Epidermal melanocyte (primary cell): Measurements from ENCODE around the gene NOTCH2NLA.
"Not testable (repeated sequence)": the region's sequence is repeated elsewhere in the genome, so short reads cannot be mapped to it uniquely, and the experiment has no call there.

Experiments
- DNase-seq: peaks from one replicate; pipeline ENCODE4 v3.0.0; 2011; ENCODE audit warnings: low spot score; ENCODE audit not compliant: insufficient read length

The NOTCH2NLA gene

GRCh38 chr1:146228710-146229477 lies at the start of gene NOTCH2NLA:
TSS of gene NOTCH2NLA (minus strand) at chr1:146229021. CDS start at chr1:146189337, 39,684 bp downstream.
- not testable (repeated sequence) for DNase-seq

- DNase-seq: not testable (repeated sequence)
Measured at GRCh38 chr1:146278346-146278745, 49.5 kb upstream of the NOTCH2NLA start.

DNA sequence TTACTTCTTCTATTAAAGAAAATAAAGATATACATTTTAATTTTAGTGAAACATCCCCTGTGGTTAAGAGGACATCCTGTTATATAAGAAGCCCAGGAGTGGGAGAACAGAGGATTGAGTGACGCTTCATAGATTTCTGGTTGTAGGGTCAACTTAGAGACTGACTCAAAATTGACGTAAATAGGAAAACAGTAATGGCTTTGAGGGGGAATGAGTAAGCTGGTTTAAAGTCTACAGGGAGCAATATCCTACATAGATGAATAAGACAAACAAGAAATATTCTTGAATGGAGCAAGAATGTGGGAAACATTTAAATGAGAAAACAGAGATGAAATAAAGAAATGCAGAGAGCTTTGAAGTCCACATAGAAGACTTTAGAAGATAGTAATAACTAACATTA lies 48.3 kb upstream of the NOTCH2NLA start:
- DNase-seq: not testable (repeated sequence)

DNA sequence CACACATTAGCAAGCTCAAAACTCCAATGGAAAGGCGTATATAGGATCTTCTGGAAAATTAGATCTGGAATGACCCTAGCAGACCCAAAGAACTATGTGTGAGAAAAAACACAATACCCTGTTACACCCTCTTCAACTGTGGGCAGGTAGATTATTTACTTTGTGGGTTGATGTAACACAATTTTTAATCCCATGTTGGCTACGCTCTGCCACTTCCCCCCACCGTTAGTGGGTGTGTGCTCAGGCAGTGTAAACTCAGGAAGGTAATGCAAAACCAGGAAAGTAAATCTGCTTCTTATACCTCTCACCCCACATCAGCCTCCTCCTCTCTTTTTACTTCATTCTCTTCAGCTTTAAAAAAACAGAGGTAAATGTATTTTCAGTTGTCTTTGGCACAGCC lies 45.3 kb upstream of the NOTCH2NLA start:
- DNase-seq: not testable (repeated sequence)

DNA sequence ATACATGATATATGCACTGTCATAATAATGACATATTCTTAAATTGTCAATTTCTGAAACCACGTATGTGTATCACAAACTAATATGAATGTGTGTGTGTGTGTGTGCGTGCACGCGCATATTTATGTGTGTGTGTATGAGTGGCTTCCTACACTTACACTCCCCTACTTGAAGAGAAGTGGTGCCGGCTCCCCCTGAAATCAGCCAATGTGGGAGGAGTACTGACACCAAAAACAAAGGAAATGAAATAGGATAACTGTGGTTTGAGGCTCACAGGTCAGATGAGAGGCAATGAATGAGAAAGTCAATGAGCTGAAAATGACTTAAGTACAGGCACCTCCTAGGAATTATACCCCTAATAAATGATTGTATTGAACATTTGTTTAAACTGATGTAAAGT lies 44.4 kb upstream of the NOTCH2NLA start:
- not testable (repeated sequence) for DNase-seq

GRCh38 chr1:146272734-146273133 lies 43.9 kb upstream of the NOTCH2NLA start:
- DNase-seq: not testable (repeated sequence)

- DNase-seq: not testable (repeated sequence)
Measured at GRCh38 chr1:146271977-146272376, 43.2 kb upstream of the NOTCH2NLA start.

DNA sequence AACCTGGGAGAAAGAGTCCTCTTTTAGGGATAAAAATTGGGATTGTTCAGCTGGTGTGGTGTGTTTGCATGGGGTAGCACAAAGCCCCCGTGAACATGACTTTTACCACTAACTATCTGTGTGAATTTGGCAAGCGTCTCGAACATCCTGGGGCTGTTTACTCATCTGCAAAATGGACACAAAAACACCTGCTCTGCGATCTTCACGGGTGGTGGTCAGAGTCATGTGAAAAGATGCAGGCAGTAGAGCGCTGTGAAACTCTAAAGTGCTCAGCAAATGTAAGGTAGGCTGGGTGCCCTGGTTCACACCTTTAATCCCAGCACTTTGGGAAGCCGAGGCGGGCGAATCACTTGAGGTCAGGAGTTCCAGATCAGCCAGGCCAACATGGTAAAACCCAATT lies 41.3 kb upstream of the NOTCH2NLA start:
- not testable (repeated sequence) for DNase-seq

- DNase-seq: not testable (repeated sequence)
Measured at GRCh38 chr1:146266179-146266748, 37.4 kb upstream of the NOTCH2NLA start.

DNA sequence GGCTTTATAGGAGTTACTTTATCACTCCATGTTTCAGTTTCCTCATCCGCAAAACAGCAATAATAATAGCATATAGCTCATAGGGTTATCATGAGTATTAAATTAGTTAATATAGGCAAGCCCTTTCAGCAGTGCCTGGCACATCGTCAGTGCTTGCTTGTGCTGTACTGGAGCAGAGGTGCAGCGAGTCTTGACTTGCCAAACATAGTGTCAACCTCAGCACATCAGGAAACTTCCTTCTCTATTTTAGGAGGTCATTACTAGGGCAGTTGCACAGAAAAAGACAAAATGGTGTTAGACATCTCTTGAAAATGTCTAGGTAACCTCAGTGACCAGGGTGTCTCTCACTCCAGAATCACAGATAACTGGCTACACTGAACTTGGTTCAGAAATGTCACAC lies 35.9 kb upstream of the NOTCH2NLA start:
- DNase-seq: not testable (repeated sequence)

GRCh38 chr1:146260006-146260730 lies 31.3 kb upstream of the NOTCH2NLA start:
- not testable (repeated sequence) for DNase-seq

DNA sequence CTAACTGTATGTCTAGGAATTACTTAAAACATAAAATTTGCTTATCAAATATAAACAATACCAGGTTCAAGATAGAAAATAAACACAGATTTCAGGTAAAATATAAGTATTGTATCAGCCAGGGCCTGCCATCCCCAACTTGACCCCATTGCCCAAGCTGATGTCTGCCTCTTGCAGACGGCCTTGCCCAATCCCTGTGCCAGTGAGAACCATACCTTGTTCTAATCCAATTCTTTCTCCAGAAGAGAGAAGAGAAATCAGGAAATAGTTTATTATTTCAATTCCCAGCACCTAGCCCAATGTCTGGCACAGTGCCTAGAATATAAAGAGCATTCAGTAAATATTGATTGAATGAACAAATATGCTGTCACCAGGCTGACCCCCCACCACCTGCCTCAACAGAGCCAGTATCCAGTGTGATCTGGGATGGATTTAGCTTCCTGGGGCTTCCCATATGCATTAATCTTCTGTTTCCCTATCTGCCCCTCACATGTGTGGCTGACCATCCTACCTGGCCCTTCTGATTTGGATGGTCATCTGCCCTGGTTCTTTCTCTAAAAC lies 29.3 kb upstream of the NOTCH2NLA start:
- not testable (repeated sequence) for DNase-seq

DNA sequence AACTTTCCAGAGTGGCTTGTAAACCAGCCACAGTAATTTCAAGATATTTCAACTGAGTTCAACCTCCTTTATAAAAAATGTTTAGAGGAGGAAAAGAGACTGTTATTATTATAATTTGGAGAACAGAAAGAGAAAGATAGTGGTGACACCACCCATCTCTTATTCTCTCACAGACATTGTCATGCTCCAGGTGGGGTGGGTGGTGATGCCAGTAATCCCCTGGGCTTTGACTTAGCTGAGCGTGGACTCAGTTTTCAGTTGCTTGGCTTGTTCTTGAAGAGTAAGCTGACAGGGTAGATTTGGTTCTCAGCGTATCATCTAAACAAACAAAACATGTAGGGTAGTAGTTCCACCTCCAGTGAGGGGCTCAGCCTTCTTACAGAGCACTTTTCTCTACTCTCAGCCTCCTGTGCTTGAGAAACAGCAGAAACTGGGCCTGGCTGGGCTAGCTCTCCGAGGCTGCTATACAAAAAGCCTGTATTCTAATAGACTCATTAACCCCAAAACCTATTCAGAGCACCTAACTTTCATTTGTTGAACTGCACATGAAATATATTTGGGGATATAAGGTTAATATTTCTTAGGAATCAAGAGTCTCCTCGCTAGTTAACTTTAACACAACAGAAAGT lies 25.9 kb upstream of the NOTCH2NLA start:
- not testable (repeated sequence) for DNase-seq

DNA sequence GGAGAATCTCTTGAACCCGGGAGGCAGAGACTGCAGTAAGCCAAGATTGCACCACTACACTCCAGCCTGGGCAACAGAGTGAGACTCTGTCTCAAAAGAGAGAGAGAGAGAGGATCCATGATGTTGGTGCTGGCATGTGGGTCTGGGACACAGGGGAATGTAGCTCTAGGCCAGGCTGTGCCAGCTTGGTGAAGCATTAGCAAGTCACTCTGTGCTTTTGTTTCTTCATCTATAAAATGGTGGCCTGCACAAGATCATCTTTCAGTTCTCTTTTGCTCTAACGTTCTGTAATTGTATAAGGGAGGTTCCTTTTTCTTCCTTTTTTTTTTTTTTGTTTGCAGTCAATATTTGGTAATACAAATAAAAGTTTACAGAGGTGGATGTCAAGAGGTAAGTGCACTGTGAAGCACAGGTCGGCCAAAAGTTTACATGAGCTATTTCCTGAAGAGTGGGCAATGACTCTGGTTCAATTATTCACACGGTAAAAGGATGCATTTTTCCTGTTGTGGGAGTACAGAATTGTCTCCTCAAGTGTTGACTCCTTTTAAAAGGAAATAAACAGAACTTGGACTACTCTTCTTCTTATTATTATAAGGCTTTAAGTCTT lies 24.5 kb upstream of the NOTCH2NLA start:
- not testable (repeated sequence) for DNase-seq

DNA sequence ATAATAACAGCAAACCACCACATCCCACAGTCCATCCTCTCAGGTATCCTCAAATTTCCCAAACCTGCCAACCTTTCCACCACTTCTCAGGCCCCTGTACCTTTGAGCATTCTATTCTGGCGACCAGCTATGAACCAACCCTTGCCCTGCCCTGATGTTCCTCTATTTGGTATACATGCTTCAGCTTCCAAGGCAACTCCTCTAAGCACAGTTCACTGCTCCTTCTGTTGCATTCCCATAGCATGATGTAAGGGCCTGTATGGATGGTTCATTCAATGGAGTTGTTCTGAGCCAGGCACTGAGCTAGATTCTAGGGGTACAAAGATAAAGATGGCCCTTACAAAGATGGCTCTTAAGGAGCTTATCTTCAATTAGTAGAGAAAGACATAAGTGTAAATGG lies 22.7 kb upstream of the NOTCH2NLA start:
- not testable (repeated sequence) for DNase-seq

DNA sequence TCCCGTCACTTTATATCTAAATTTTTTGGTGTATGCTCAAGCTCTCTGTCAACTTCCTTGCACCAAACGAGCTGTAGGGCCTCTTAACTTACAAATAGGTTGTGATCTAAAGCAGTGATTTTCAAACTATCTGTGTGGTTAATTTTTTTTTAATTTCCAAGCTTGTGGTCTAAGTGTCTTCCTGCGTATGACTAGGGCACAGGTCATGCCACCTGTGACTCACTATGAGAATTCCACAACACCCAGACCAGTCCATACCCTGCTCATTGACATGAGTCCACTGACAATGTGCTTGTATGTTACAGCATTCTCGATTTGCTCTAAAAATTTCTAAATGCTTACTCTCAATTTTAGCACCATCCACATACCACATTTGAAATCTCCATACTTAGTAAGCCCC lies 19.8 kb upstream of the NOTCH2NLA start:
- DNase-seq: not testable (repeated sequence)

- not testable (repeated sequence) for DNase-seq
Measured at GRCh38 chr1:146236626-146237025, 7.8 kb upstream of the NOTCH2NLA start.

- not testable (repeated sequence) for DNase-seq
Measured at GRCh38 chr1:146236026-146236601, 7.3 kb upstream of the NOTCH2NLA start.

- not testable (repeated sequence) for DNase-seq
Measured at GRCh38 chr1:146228144-146228682, 608 bp downstream of the NOTCH2NLA start.

- not testable (repeated sequence) for DNase-seq
Measured at GRCh38 chr1:146174531-146174930, 54.3 kb downstream of the NOTCH2NLA start.
